AG04450 (cell line): Measurements from ENCODE around the gene UBTD1. TPM values are rescaled to one million over a fixed set of nuclear protein-coding genes. Genes with fewer than 3 reads are reported as not detected.
A peak's percentile ranks its signal among the peaks of the same experiment; 100 is the strongest.

ENCODE experiments used
- CTCF ChIA-PET: fragments of 300-600, 350-600 bp; formaldehyde crosslinking; extraction: SDS; loops from one replicate; lab custom pipeline; 2022; ENCODE audit warnings: antibody characterized with exemption, inconsistent platforms; lab: Charles Lee
- POLR2A ChIA-PET: fragments of 350-600 bp; formaldehyde crosslinking; extraction: SDS; loops from one replicate; lab custom pipeline; 2021; ENCODE audit warnings: antibody characterized with exemption, inconsistent platforms; lab: Yijun Ruan, JAX
- DNase-seq: peaks from one replicate; pipeline ENCODE4 v3.0.0-alpha.2; 2011; ENCODE audit warnings: low read depth, low spot score
- H3K27ac ChIP-seq: one replicate; pipeline ENCODE4 v1.5.1; 2012; ENCODE audit warnings: low read depth, low read length, control low read depth
- H3K27me3 ChIP-seq: one replicate; pipeline ENCODE4 v1.6.0; 2012; ENCODE audit warnings: low read length; ENCODE audit not compliant: control insufficient read depth, insufficient read depth
- H3K4me3 ChIP-seq: 2 replicates; pipeline ENCODE4 v1.5.1; 2011; ENCODE audit warnings: mild to moderate bottlenecking, low read depth, low read length, control low read depth
- H3K9me3 ChIP-seq: 2 replicates; pipeline ENCODE4 v1.5.1; 2012; ENCODE audit warnings: low read length; ENCODE audit not compliant: control insufficient read depth, insufficient read depth
- polyA plus RNA-seq: library from polyadenylated mRNA; depleted of rRNA; stranded (reverse); fragments of >200 nt; gene quantifications from 2 replicates; pipeline ENCODE4 v1.2.3, GENCODE V29; 2011
- TF ChIP-seq, protein P1 (sequence below): IDR thresholded peaks from 2 replicates; pipeline ENCODE4 v1.5.1; 2011; ENCODE audit warnings: low read depth, low read length, control low read depth, inconsistent platforms

The UBTD1 gene
- polyA plus RNA-seq, 1 experiment: 15.5 TPM

DNA sequence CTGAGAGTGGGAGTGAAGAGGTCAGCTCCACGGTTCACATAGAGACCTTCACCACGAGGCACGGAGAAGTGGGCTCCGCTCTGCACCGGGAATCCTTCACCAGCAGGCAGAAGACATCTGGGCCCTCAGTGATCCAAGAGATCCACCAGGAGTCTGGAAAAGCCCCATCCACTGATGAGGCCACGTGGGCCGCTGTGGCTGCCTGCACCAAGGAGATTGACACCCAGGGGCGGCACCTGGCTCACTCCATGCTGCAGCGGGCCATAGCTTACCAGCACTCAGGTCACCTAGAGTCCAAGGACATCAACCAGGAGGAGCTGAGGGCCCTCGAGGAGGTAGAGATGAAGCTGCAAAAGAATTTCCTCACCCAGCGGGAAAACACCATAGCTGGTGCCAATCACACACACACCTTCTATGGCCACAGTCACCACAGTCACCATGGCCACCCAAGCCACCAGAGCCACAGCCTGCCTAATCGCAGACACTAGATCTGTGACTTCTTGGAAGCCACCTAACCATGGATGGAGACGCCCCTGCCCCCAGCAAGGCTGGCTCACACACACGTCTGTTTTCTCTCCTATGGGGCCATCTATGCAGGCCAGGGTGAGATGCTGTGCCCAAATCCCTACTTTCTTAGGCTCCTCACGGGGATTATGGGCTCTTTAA lies 91.5 kb downstream of the UBTD1 start:
- Histone ChIP-seq H3K4me3 (no peak overlapping the region), H3K27ac (no peak overlapping the region), H3K9me3 (no peaks in the 10 kb centered on the region), H3K27me3 (no peaks in the 10 kb centered on the region)
- CTCF ChIA-PET: interaction anchor here (1.7 kb wide), 1 partner anchor 18 kb away, joined by 7 read pairs; the partner anchor contains the start of gene ANKRD2
- POLR2A ChIA-PET: no interaction called here
- no peak for DNase-seq
- TF ChIP-seq, protein P1, sequence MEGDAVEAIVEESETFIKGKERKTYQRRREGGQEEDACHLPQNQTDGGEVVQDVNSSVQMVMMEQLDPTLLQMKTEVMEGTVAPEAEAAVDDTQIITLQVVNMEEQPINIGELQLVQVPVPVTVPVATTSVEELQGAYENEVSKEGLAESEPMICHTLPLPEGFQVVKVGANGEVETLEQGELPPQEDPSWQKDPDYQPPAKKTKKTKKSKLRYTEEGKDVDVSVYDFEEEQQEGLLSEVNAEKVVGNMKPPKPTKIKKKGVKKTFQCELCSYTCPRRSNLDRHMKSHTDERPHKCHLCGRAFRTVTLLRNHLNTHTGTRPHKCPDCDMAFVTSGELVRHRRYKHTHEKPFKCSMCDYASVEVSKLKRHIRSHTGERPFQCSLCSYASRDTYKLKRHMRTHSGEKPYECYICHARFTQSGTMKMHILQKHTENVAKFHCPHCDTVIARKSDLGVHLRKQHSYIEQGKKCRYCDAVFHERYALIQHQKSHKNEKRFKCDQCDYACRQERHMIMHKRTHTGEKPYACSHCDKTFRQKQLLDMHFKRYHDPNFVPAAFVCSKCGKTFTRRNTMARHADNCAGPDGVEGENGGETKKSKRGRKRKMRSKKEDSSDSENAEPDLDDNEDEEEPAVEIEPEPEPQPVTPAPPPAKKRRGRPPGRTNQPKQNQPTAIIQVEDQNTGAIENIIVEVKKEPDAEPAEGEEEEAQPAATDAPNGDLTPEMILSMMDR: no peak

GRCh38 chr10:97590748-97591495 lies 92.2 kb downstream of the UBTD1 start:
- no peak overlapping the region for H3K27ac ChIP-seq
- POLR2A ChIA-PET: no interaction called here
- no peak for DNase-seq
- TF ChIP-seq, protein P1: no peak
- no peaks in the 10 kb centered on the region for H3K9me3 ChIP-seq
- H3K27me3 ChIP-seq: no peaks in the 10 kb centered on the region
- CTCF ChIA-PET: interaction anchor here (1.7 kb wide), 1 partner anchor 18 kb away, joined by 7 read pairs; the partner anchor contains the start of gene ANKRD2
- no peak overlapping the region for H3K4me3 ChIP-seq

GRCh38 chr10:97593421-97593820 lies 94.7 kb downstream of the UBTD1 start:
- ChIA-PET POLR2A (no interaction called here), CTCF (interaction anchor here (0.5 to 1.6 kb wide), 2 partner anchors 22 to 41 kb away, joined by 3 to 5 read pairs; no protein-coding TSS in a partner anchor)
- no peak for DNase-seq
- no peak overlapping the region for H3K27ac ChIP-seq
- TF ChIP-seq, protein P1: no peak
- H3K27me3 ChIP-seq: no peaks in the 10 kb centered on the region
- H3K9me3 ChIP-seq: no peaks in the 10 kb centered on the region
- no peak overlapping the region for H3K4me3 ChIP-seq

DNA sequence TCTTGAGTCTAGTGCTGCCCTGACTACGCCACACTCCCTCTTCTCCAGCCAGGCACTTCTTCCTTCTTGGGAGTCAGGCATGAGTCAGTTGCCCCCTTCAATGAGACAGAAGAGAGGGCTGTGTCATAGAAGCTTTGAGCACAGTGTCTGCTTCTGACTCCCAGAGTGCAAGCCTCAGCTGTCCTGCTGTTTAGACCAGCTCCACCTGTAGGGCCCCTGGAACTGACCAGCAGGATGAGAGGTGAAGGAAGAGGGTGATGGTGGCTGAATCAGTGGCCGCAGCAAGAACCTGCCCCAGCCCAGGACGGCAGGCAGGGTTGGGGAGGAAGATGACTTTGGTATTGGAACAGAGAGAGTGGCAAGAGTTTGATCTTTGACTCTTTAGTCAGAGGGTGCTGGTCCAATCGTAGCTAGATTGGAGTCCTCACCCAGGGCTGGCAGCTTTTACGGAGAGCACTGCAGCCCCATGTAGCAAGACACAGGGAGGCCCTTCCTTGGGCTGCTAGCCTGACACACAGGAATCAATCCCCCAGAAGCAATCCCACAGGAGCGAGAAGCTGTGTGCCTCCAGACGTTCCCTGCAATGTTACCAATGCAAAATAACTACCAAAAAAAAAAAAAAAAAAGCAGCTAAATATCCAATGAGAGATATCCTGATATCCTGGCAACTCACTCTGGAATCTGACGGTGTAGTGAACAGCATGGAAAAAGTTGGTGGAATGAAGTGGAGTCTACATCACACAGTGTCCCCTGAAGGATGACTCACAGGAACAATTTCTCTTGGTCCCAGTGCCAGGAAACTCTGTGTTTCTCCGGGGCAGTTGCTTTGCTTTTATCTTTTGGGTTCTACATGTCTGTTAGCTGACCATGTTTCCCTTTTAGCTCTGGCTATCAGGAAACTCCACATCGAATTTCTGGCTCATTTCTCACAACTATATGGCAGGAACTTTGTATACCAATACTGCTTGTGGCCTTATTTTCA lies 97.7 kb downstream of the UBTD1 start:
- TF ChIP-seq, protein P1: no peak
- no peak overlapping the region for H3K4me3 ChIP-seq
- H3K27ac ChIP-seq: peak overlapping the region; percentile 39
- CTCF ChIA-PET: interaction anchor here (0.6 to 2.3 kb wide), 7 partner anchors 9 to 135 kb away, joined by 3 to 10 read pairs (median 6); partner anchors contain the start of gene ANKRD2
- H3K9me3 ChIP-seq: no peaks in the 10 kb centered on the region; the same call in 1 of the 2 replicates
- DNase-seq: peak; percentile 15
- H3K27me3 ChIP-seq: no peaks in the 10 kb centered on the region
- POLR2A ChIA-PET: interaction anchor here (0.8 kb wide), 2 partner anchors 91 to 97 kb away, joined by 3 to 4 read pairs; partner anchors contain the start of gene AVPI1
